SK-N-SH treated with all-trans-retinoic acid at 6 μM for 48 hours (cell line): Measurements from ENCODE around the gene MKRN2OS.

Experiments used
- ATAC-seq: fragments of 200-7000 bp; cut with Tn5 transposase; 3 replicates; pipeline ENCODE4 v1.9.1; 2020; ENCODE audit warnings: mild to moderate bottlenecking, moderate library complexity
- ARNTL ChIP-seq: fragments of 450-650 bp; formaldehyde crosslinking; IDR thresholded peaks from 2 replicates; pipeline ENCODE4 v1.5.0; 2020; ENCODE audit warnings: low read depth, mild to moderate bottlenecking, moderate library complexity, borderline replicate concordance
- BACH2 ChIP-seq: fragments of 250-450 bp; sonication (Bioruptor Pico); IDR thresholded peaks from 2 replicates; pipeline ENCODE4 v1.9.0; 2021; ENCODE audit warnings: mild to moderate bottlenecking, borderline replicate concordance
- CREB5 ChIP-seq: fragments of 250-450 bp; sonication (Bioruptor Pico); IDR thresholded peaks from 2 replicates; pipeline ENCODE4 v1.5.1; 2020; ENCODE audit warnings: low read depth, mild to moderate bottlenecking, moderate library complexity
- CSDC2 ChIP-seq: fragments of 250-450 bp; sonication (Bioruptor Pico); IDR thresholded peaks from 2 replicates; pipeline ENCODE4 v1.5.0; 2020; ENCODE audit warnings: mild to moderate bottlenecking, moderate library complexity
- ESRRG ChIP-seq: fragments of 250-450 bp; sonication (Bioruptor Pico); IDR thresholded peaks from 2 replicates; pipeline ENCODE4 v1.6.1; 2021; ENCODE audit warnings: mild to moderate bottlenecking
- GLIS3 ChIP-seq: fragments of 250-450 bp; sonication (Bioruptor Pico); IDR thresholded peaks from 2 replicates; pipeline ENCODE4 v1.5.0; 2020; ENCODE audit warnings: mild to moderate bottlenecking, moderate library complexity
- ISL1 ChIP-seq: fragments of 250-450 bp; sonication (Bioruptor Pico); IDR thresholded peaks from 2 replicates; pipeline ENCODE4 v2.1.2; 2022; ENCODE audit warnings: mild to moderate bottlenecking, moderate library complexity
- OSR1 ChIP-seq: fragments of 250-450 bp; sonication (Bioruptor Pico); IDR thresholded peaks from 2 replicates; pipeline ENCODE4 v1.8.0; 2022; ENCODE audit warnings: moderate library complexity, mild to moderate bottlenecking, inconsistent platforms
- POU6F1 ChIP-seq: fragments of 250-450 bp; sonication (Bioruptor Pico); IDR thresholded peaks from 2 replicates; pipeline ENCODE4 v1.8.0; 2021; ENCODE audit warnings: low read depth, mild to moderate bottlenecking, moderate library complexity, borderline replicate concordance
- PPARA ChIP-seq: fragments of 250-450 bp; sonication (Bioruptor Pico); IDR thresholded peaks from 2 replicates; pipeline ENCODE4 v1.5.0; 2020; ENCODE audit warnings: mild to moderate bottlenecking, borderline replicate concordance
- RARB ChIP-seq: fragments of 250-450 bp; sonication (Bioruptor Pico); IDR thresholded peaks from 2 replicates; pipeline ENCODE4 v1.8.0; 2021; ENCODE audit warnings: mild to moderate bottlenecking, moderate library complexity
- SNAI2 ChIP-seq: fragments of 250-450 bp; sonication (Bioruptor Pico); IDR thresholded peaks from 2 replicates; pipeline ENCODE4 v1.5.0; 2020; ENCODE audit warnings: mild to moderate bottlenecking, moderate library complexity
- TCF4 ChIP-seq: fragments of 250-450 bp; sonication (Bioruptor Pico); IDR thresholded peaks from 2 replicates; pipeline ENCODE4 v1.8.0; 2021; ENCODE audit warnings: mild to moderate bottlenecking, moderate library complexity, borderline replicate concordance
- TOX ChIP-seq: fragments of 250-450 bp; sonication (Bioruptor Pico); IDR thresholded peaks from 2 replicates; pipeline ENCODE4 v1.8.0; 2021; ENCODE audit warnings: mild to moderate bottlenecking, moderate library complexity, borderline replicate concordance
- ZFP3 ChIP-seq: fragments of 250-450 bp; sonication (Bioruptor Pico); IDR thresholded peaks from 2 replicates; pipeline ENCODE4 v1.5.0; 2020; ENCODE audit warnings: mild to moderate bottlenecking, moderate library complexity
- ZFP30 ChIP-seq: fragments of 450-650 bp; formaldehyde crosslinking; IDR thresholded peaks from 2 replicates; pipeline ENCODE4 v1.5.0; 2022; ENCODE audit warnings: mild to moderate bottlenecking, moderate library complexity
- ZNF565 ChIP-seq: fragments of 450-650 bp; formaldehyde crosslinking; conservative IDR thresholded peaks from 2 replicates; pipeline ENCODE4 v1.5.0; 2020; ENCODE audit warnings: low read depth, mild to moderate bottlenecking, moderate library complexity
- ZNF70 ChIP-seq: fragments of 450-650 bp; formaldehyde crosslinking; IDR thresholded peaks from 2 replicates; pipeline ENCODE4 v1.5.0; 2020; ENCODE audit warnings: mild to moderate bottlenecking, moderate library complexity
- TF ChIP-seq, protein P1 (sequence below): fragments of 250-450 bp; sonication (Bioruptor Pico); IDR thresholded peaks from 2 replicates; pipeline ENCODE4 v1.5.1; 2021; ENCODE audit warnings: mild to moderate bottlenecking, moderate library complexity
- TF ChIP-seq, protein P2 (sequence below): fragments of 250-450 bp; sonication (Bioruptor Pico); IDR thresholded peaks from 2 replicates; pipeline ENCODE4 v1.8.0; 2020; ENCODE audit warnings: mild to moderate bottlenecking, moderate library complexity, borderline replicate concordance

Gene MKRN2OS

DNA sequence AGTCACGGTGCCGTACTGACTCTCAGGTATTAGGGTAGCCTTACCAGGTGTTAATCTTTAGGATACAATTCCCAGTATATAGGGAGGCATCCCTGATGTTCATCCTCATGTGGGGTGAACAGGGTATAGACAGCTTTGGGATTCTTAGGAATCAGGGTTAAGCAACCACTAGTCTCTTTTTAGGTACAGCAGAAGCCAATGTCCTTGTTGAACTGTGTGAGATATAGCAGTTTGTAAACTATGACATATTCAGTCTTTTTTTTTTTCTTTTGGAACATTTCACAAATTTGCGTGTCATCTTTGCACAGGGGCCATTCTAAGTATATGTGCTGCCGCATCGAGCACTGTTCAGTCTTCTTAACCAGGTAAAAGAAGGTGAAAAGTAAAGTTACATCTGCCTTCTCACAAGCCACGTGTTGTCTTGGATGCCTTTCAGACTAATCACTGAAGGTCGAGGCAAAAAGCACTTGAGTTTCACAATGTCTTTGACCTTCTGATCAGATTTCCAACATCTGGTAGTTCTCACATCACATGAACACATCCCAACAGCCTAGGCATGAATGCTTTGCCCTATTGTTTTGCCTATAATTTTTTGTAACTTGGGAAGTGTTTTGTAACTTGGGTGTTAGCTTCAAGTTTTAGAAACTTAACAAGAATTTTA lies 43.8 kb downstream of the MKRN2OS start:
- ATAC-seq = no peak
- TF ChIP-seq ISL1 (CRISPR knock-in tag) (no peak), TOX (CRISPR knock-in tag) (no peak), ZNF565 (CRISPR knock-in tag) (no peak), ESRRG (CRISPR knock-in tag) (no peak), POU6F1 (CRISPR knock-in tag) (no peak), RARB (CRISPR knock-in tag) (no peak), CSDC2 (CRISPR knock-in tag) (no peak), BACH2 (CRISPR knock-in tag) (no peak), ZFP3 (no peak), CREB5 (no peak), GLIS3 (CRISPR knock-in tag) (no peak)
- TF ChIP-seq, all 23 proteins: peak for 0

DNA sequence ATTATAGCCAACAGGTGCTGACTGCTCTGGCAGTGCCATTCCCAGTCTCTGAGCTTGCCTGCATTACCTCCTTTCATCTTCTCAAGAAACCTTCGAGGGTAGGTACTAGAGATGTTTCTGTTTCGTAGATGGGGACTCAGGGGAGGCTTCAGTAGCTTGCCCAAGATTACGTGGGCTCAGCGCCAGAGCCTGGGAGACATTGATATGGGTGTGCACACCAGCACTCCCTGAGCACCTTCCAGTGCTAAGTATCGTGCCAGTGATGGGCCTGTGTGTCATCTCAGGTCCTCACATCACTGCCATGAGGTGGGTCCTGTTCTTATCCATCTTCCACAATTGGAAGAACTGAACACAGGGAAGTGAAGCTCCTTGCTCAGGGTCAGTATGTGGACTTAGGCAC lies 45.8 kb downstream of the MKRN2OS start:
- TF ChIP-seq OSR1 (CRISPR knock-in tag) (no peak), BACH2 (CRISPR knock-in tag) (no peak), TOX (CRISPR knock-in tag) (no peak), PPARA (no peak), POU6F1 (CRISPR knock-in tag) (no peak)
- TF ChIP-seq, protein P1, sequence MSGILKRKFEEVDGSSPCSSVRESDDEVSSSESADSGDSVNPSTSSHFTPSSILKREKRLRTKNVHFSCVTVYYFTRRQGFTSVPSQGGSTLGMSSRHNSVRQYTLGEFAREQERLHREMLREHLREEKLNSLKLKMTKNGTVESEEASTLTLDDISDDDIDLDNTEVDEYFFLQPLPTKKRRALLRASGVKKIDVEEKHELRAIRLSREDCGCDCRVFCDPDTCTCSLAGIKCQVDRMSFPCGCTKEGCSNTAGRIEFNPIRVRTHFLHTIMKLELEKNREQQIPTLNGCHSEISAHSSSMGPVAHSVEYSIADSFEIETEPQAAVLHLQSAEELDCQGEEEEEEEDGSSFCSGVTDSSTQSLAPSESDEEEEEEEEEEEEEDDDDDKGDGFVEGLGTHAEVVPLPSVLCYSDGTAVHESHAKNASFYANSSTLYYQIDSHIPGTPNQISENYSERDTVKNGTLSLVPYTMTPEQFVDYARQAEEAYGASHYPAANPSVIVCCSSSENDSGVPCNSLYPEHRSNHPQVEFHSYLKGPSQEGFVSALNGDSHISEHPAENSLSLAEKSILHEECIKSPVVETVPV (CRISPR knock-in tag) = no peak
- no peak for ATAC-seq

DNA sequence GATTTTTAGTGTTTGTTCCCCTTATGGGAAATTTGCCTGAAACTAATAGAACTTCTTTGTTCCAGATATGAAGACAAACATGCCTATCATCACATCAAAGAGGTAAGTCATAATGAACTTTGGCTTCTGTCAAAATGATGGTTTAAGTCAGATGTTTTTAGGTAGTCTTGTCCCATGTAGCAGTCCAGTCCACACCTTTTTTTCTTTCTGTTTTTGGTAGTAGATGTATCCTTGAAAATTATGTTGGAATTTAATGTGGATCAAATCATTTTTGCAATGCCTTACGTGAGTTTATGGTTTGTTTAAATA lies 48.9 kb downstream of the MKRN2OS start:
- no peak for TF ChIP-seq ZNF70 (CRISPR knock-in tag)
- TF ChIP-seq, protein P1 (CRISPR knock-in tag) = no peak
- no peak for TF ChIP-seq PPARA
- no peak for TF ChIP-seq ZFP30 (CRISPR knock-in tag)
- TF ChIP-seq ZFP3 = no peak
- no peak for TF ChIP-seq TCF4 (CRISPR knock-in tag)
- no peak for TF ChIP-seq POU6F1 (CRISPR knock-in tag)
- TF ChIP-seq CREB5 = no peak
- no peak for TF ChIP-seq ARNTL
- TF ChIP-seq BACH2 (CRISPR knock-in tag) = no peak
- no peak for TF ChIP-seq SNAI2
- TF ChIP-seq, protein P2, sequence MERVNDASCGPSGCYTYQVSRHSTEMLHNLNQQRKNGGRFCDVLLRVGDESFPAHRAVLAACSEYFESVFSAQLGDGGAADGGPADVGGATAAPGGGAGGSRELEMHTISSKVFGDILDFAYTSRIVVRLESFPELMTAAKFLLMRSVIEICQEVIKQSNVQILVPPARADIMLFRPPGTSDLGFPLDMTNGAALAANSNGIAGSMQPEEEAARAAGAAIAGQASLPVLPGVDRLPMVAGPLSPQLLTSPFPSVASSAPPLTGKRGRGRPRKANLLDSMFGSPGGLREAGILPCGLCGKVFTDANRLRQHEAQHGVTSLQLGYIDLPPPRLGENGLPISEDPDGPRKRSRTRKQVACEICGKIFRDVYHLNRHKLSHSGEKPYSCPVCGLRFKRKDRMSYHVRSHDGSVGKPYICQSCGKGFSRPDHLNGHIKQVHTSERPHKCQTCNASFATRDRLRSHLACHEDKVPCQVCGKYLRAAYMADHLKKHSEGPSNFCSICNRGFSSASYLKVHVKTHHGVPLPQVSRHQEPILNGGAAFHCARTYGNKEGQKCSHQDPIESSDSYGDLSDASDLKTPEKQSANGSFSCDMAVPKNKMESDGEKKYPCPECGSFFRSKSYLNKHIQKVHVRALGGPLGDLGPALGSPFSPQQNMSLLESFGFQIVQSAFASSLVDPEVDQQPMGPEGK (CRISPR knock-in tag) = no peak
- TF ChIP-seq ESRRG (CRISPR knock-in tag) = no peak

More for the DNA sequence above, 48.9 kb downstream of the MKRN2OS start:
- ATAC-seq = no peak
